H1 (cell line): ENCODE data around the gene NAGLU. TPM values are rescaled to one million over a fixed set of nuclear protein-coding genes. Genes with fewer than 3 reads are reported as not detected.
A peak's percentile ranks its signal among the peaks of the same experiment; 100 is the strongest.

Experiments
- ATF3 ChIP-seq: IDR thresholded peaks from 2 replicates; pipeline ENCODE4 v1.6.1; 2011; ENCODE audit warnings: low read depth, mild to moderate bottlenecking, low read length; ENCODE audit not compliant: insufficient read depth
- BACH1 ChIP-seq: IDR thresholded peaks from 2 replicates; pipeline ENCODE4 v1.6.1; 2012; ENCODE audit warnings: low read length, improper control_type of control experiment
- CTBP2 ChIP-seq: IDR thresholded peaks from 2 replicates; pipeline ENCODE4 v1.7.0; 2011; ENCODE audit warnings: borderline replicate concordance, mild to moderate bottlenecking, moderate library complexity, mixed read lengths, low read length; ENCODE audit not compliant: insufficient read depth, insufficient read length
- CTCF ChIP-seq, 3 experiments: IDR thresholded peaks; 1 replicate in 2 of 3; 2 replicates in 1 of 3; pipeline versions ENCODE4 v1.5.1 to v1.6.1; 2011; ENCODE audit warnings: low read length in 3 of 3, mild to moderate bottlenecking in 3 of 3, inconsistent platforms in 2 of 3, low read depth in 1 of 3, moderate library complexity in 1 of 3; ENCODE audit not compliant: insufficient read depth in 1 of 3; ENCODE audit errors: control extremely low read depth in 1 of 3
- EGR1 ChIP-seq: IDR thresholded peaks from 2 replicates; pipeline ENCODE4 v1.6.1; 2011; ENCODE audit warnings: low read depth, low read length, borderline replicate concordance
- JUN ChIP-seq: IDR thresholded peaks from 2 replicates; pipeline ENCODE4 v1.6.1; 2011; ENCODE audit warnings: low read depth, mild to moderate bottlenecking, improper control_type of control experiment, low read length
- NANOG ChIP-seq: IDR thresholded peaks from 2 replicates; pipeline ENCODE4 v1.6.1; 2011; ENCODE audit warnings: low read length, low read depth, mild to moderate bottlenecking, inconsistent platforms; ENCODE audit not compliant: insufficient read depth, poor library complexity, severe bottlenecking
- PHF8 ChIP-seq: fragments of 200-600 bp; sonication (generic); conservative IDR thresholded peaks from 2 replicates; pipeline ENCODE4 v1.7.1; 2012; ENCODE audit warnings: low read depth, mild to moderate bottlenecking, inconsistent platforms, low read length, moderate library complexity
- POLR2A ChIP-seq, 2 experiments: IDR thresholded peaks; 1 replicate in 1 of 2; 2 replicates in 1 of 2; pipeline ENCODE4 v1.6.1; 2011; ENCODE audit warnings: low read depth in 2 of 2, low read length in 2 of 2, mild to moderate bottlenecking in 2 of 2; ENCODE audit errors: control extremely low read depth in 1 of 2
- RXRA ChIP-seq: IDR thresholded peaks from 2 replicates; pipeline ENCODE4 v1.6.1; 2011; ENCODE audit warnings: low read depth, mild to moderate bottlenecking, low read length, moderate library complexity; ENCODE audit not compliant: insufficient read depth
- SAP30 ChIP-seq: fragments of 300-600 bp; sonication (generic); IDR thresholded peaks from 2 replicates; pipeline ENCODE4 v1.7.1; 2012; ENCODE audit warnings: low read length, moderate library complexity, mild to moderate bottlenecking, inconsistent platforms; ENCODE audit not compliant: insufficient read depth, insufficient replicate concordance
- SIN3A ChIP-seq, 2 experiments: IDR thresholded peaks in 1 of 2; conservative IDR thresholded peaks in 1 of 2; 2 replicates each; pipeline ENCODE4 v1.6.1; 2011 to 2012; ENCODE audit warnings: low read length in 2 of 2, improper control_type of control experiment in 1 of 2, low read depth in 1 of 2, mild to moderate bottlenecking in 1 of 2
- SIX5 ChIP-seq: IDR thresholded peaks from 2 replicates; pipeline ENCODE4 v1.6.1; 2011; ENCODE audit warnings: mild to moderate bottlenecking, low read depth, low read length
- SP1 ChIP-seq: IDR thresholded peaks from 2 replicates; pipeline ENCODE4 v1.6.1; 2011; ENCODE audit warnings: low read depth, low read length
- SRF ChIP-seq: IDR thresholded peaks from 2 replicates; pipeline ENCODE4 v1.6.1; 2011; ENCODE audit warnings: mild to moderate bottlenecking, low read depth, low read length, moderate library complexity
- TAF1 ChIP-seq: IDR thresholded peaks from 2 replicates; pipeline ENCODE4 v1.6.1; 2011; ENCODE audit warnings: mild to moderate bottlenecking, low read depth, low read length
- USF2 ChIP-seq: IDR thresholded peaks from 2 replicates; pipeline ENCODE4 v1.6.1; 2011; ENCODE audit warnings: low read length, improper control_type of control experiment
- YY1 ChIP-seq: IDR thresholded peaks from 2 replicates; pipeline ENCODE4 v1.6.1; 2011; ENCODE audit warnings: low read depth, mild to moderate bottlenecking, low read length
- polyA plus RNA-seq, 7 experiments: library from polyadenylated mRNA; depleted of rRNA in 3 of 7; stranded (reverse) in 5 of 7; unstranded in 2 of 7; fragments of >200 nt in 5 of 7; fragments of 200-250 nt in 2 of 7; gene quantifications; 1 replicate in 5 of 7; 2 replicates in 1 of 7; 4 replicates in 1 of 7; pipeline versions ENCODE4 v1.2.1 to v1.2.3, GENCODE V29; 2011 to 2013; ENCODE audit warnings: missing spikeins in 2 of 7, mixed read lengths in 2 of 7
- total RNA-seq: library from RNA; stranded (reverse); fragmentation: NEBNext Ultra II Directional; extraction: Animal tissue kit (Norgen Biotek cat#: 25700); gene quantifications from 2 replicates; pipeline ENCODE4 v1.2.1, GENCODE V29; 2021

The NAGLU gene
- total and polyA plus RNA-seq, 2 of the 8 experiments (the other 6 are each of a cell fraction or from before 2014, with no cell fraction given) = 21.3 to 21.6 TPM

GRCh38 chr17:42577532-42578281 lies 41.7 kb downstream of the NAGLU start, which contains the start of gene PSMC3IP (continued):
- peak; percentile 72 for TF ChIP-seq PHF8
- peak; percentile 67 to 88; a peak in 2 of 4 replicates for TF ChIP-seq SIN3A (conservative IDR thresholded peaks at IDR 0.05 in 1 of 2, IDR thresholded peaks at IDR 0.05 in 1 of 2; ENCODE audit: low read depth in 1 of 2, low read length in 2 of 2)
- TF ChIP-seq CTCF (IDR thresholded peaks at IDR 0.05; ENCODE audit: control extremely low read depth in 1 of 3, insufficient read depth in 1 of 3, low read depth in 1 of 3, low read length in 3 of 3) = peak; percentile 44 to 58 (median 57)
- TF ChIP-seq RXRA = no peak
- TF ChIP-seq SRF = 0 out of 2 replicates have a peak, but pooled peaks have one; percentile 28
- TF ChIP-seq POLR2A (IDR thresholded peaks at IDR 0.05; ENCODE audit: control extremely low read depth in 1 of 2, low read depth in 2 of 2, low read length in 2 of 2) = peak; percentile 60 to 76
- TF ChIP-seq EGR1 = peak; percentile 56; the same call in 1 of the 2 replicates
- peak; percentile 89 for TF ChIP-seq TAF1
- TF ChIP-seq NANOG = no peak
- peak; percentile 68; the same call in 1 of the 2 replicates for TF ChIP-seq YY1
- TF ChIP-seq SAP30 = peak; percentile 28
- TF ChIP-seq CTBP2 = peak; percentile 27
- no peak for TF ChIP-seq USF2
- TF ChIP-seq JUN = no peak
- no peak for TF ChIP-seq ATF3
- TF ChIP-seq SIX5 = no peak
- TF ChIP-seq SP1 = peak; percentile 84
- no peak for TF ChIP-seq BACH1
- TF ChIP-seq, all 59 proteins: peak for 25
